Activated CD4-positive, CD25-positive, alpha-beta regulatory T cell (primary cell): ENCODE results near the gene OR1E2.
"Not testable (repeated sequence)": the region's sequence is repeated elsewhere in the genome, so short reads cannot be mapped to it uniquely, and the experiment has no call there.

Experiments used
- DNase-seq, 4 experiments: peaks; one replicate each; lab custom pipeline; 2025; lab: John Stamatoyannopoulos, UW

OR1E2 gene

GRCh38 chr17:3433741-3434140 lies at the start of gene OR1E2:
Gene OR1E2, minus strand, starts transcription at chr17:3433841. Its CDS starts 0 bp downstream, at chr17:3433841.
- no peak for DNase-seq

- no peak for DNase-seq
Observed at GRCh38 chr17:3482852-3483251, 49.2 kb upstream of the OR1E2 start.

- no peak for DNase-seq
Observed at GRCh38 chr17:3479988-3480387, 46.3 kb upstream of the OR1E2 start.

GRCh38 chr17:3475812-3476610 lies 42.4 kb upstream of the OR1E2 start, which contains the start of gene ASPA:
Gene ASPA, plus strand, starts transcription at chr17:3475997. Its CDS starts 163 bp downstream, at chr17:3476160.
- DNase-seq = no peak

GRCh38 chr17:3475251-3475685 lies 41.6 kb upstream of the OR1E2 start:
- DNase-seq = no peak

- DNase-seq = no peak
Observed at GRCh38 chr17:3474212-3474611, 40.6 kb upstream of the OR1E2 start.

GRCh38 chr17:3472137-3472536 lies 38.5 kb upstream of the OR1E2 start:
- DNase-seq = no peak

- no peak for DNase-seq
Observed at GRCh38 chr17:3471599-3471998, 38.0 kb upstream of the OR1E2 start, which contains the start of gene SPATA22. Gene SPATA22, minus strand, starts transcription at chr17:3471819. Its CDS starts 2,494 bp downstream, at chr17:3469325.

GRCh38 chr17:3469529-3469928 lies 35.9 kb upstream of the OR1E2 start:
- no peak for DNase-seq

- not testable (repeated sequence) for DNase-seq
Observed at GRCh38 chr17:3466355-3466754, 32.7 kb upstream of the OR1E2 start.

GRCh38 chr17:3448059-3448665 lies 14.5 kb upstream of the OR1E2 start:
- DNase-seq = no peak

GRCh38 chr17:3447625-3448024 lies 14.0 kb upstream of the OR1E2 start:
- DNase-seq = no peak

- DNase-seq = no peak
Observed at GRCh38 chr17:3440451-3440850, 6.8 kb upstream of the OR1E2 start.

- no peak for DNase-seq
Observed at GRCh38 chr17:3438368-3438767, 4.7 kb upstream of the OR1E2 start.

GRCh38 chr17:3433215-3433614 lies 426 bp downstream of the OR1E2 start:
- not testable (repeated sequence) for DNase-seq

- no peak for DNase-seq
Observed at GRCh38 chr17:3418222-3418621, 15.4 kb downstream of the OR1E2 start.

GRCh38 chr17:3415610-3416009 lies 18.0 kb downstream of the OR1E2 start:
- no peak for DNase-seq

- not testable (repeated sequence) for DNase-seq
Observed at GRCh38 chr17:3412216-3412615, 21.4 kb downstream of the OR1E2 start.

- no peak for DNase-seq
Observed at GRCh38 chr17:3411070-3411469, 22.6 kb downstream of the OR1E2 start, which contains the start of gene OR3A3. Gene OR3A3, plus strand, starts transcription at chr17:3411370.

- not testable (repeated sequence) for DNase-seq
Observed at GRCh38 chr17:3403856-3404255, 29.8 kb downstream of the OR1E2 start.

- no peak for DNase-seq
Observed at GRCh38 chr17:3401786-3402185, 31.9 kb downstream of the OR1E2 start.

GRCh38 chr17:3400055-3400454 lies 33.6 kb downstream of the OR1E2 start:
- no peak for DNase-seq

GRCh38 chr17:3398310-3398709 lies 35.3 kb downstream of the OR1E2 start, which contains the start of gene OR1E1:
Gene OR1E1, minus strand, starts transcription at chr17:3398410. Its CDS starts 0 bp downstream, at chr17:3398410.
- DNase-seq = no peak
